ENCODE data around the gene C1QL4.
A peak's percentile ranks its signal among the peaks of the same experiment; 100 is the strongest.
"Not testable (repeated sequence)": the region's sequence is repeated elsewhere in the genome, so short reads cannot be mapped to it uniquely, and the experiment has no call there.

The C1QL4 gene

DNA sequence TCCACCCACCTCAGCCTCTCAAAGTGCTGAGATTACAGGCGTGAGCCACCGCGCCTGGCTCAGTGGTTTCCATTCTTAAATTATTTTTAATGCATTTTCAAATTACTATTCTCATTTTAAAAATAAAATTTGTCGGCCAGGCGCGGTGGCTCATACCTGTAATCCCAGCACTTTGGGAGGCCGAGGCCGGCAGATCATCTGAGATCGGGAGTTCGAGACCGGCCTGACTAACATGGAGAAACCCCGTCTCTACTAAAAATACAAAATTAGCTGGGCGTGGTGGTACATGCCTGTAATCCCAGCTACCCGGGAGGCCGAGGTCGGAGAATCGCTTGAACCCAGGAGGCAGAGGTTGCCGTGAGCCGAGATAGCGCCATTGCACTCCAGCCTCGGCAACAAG, 3.2 kb downstream of the C1QL4 start:
- DNase-seq (ENCODE audit: low read depth, low spot score) = not testable (repeated sequence)

DNA sequence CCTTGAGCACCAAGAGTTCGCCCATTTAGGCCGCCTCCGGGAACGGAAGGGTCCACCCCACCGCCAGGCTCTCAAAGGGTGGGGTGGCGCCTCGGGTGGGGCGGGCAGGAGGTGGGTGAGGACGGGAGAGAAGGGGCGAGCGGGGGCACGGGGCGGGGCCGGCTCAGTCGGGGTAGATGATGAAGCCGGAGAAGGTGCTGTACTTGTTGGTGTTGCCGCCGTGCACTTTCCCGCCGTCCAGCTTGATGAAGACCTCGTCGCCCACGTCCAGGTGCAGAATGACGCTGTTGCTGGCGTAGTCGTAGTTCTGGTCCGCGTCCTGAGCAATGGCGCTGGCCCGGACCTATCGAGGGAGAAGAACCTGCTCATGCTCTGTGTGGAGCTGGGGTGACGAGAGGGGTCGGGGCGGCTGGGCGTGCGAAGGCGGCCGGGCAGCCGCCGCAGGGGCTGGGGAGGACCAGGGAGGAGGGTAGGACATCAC, 4.1 kb downstream of the C1QL4 start:
- DNase-seq (ENCODE audit: low read depth, low spot score) = no peak

DNA sequence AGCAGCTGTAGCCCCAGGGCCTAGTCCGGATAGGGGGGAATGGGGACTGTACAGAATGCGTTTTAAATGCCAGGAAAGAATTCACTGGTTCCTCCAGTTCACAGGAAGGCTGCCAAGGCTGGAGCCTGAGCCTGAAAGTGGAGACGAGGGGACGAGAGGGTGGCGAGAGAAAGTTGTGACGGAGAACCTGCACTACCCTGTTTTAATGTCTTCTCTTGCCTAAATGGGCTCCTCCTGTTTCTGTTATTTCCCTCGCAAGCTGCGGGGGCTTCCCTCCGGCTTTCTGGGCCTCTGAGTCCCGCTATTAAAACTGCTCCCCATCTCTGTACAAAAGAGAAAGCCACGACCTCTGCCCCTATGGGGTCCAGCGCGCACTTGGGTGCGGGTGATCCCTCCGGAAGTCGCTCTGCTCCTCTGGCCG, 4.5 kb downstream of the C1QL4 start:
- no peak for DNase-seq (ENCODE audit: low read depth, low spot score)

DNA sequence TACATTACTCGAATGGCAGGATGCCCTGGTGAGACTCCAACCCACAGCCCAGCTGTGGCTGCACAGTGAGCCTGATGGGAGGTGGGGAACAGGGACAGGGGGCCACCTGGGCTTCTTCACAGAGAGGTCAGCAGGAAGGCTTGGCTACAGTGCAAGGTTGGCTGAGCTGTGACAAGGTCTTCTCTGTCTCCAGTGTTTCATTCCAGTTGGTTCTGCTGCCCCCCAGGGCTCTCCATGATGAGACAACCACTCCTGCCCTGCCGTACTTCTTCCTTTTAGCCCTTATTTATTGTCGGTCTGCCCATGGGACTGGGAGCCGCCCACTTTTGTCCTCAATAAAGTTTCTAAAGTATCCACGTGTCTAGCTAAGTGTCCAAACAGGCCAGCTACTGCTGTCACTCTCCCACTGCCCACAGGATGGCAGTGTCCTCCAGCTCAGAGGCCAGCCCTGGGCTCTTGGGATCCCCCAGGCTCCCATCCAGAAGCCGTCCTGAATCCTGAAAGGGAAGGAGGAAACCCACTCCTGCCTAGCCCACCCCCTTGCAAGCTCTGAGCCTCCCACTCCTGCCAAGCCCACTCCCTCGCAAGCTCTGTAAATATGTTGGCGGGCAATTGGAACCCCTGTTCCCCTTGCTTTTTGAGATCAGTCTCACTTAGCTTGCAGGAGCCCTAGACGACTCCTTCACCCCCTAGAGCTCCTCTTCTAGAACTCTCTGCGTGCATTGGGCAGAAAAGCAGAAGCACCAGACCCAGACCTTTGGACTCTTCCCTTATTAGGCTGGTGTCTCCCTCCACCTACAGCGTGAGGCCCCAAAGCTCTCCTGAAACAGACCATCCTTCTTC, 5.4 kb downstream of the C1QL4 start:
- DNase-seq (ENCODE audit: low read depth, low spot score) = no peak

DNA sequence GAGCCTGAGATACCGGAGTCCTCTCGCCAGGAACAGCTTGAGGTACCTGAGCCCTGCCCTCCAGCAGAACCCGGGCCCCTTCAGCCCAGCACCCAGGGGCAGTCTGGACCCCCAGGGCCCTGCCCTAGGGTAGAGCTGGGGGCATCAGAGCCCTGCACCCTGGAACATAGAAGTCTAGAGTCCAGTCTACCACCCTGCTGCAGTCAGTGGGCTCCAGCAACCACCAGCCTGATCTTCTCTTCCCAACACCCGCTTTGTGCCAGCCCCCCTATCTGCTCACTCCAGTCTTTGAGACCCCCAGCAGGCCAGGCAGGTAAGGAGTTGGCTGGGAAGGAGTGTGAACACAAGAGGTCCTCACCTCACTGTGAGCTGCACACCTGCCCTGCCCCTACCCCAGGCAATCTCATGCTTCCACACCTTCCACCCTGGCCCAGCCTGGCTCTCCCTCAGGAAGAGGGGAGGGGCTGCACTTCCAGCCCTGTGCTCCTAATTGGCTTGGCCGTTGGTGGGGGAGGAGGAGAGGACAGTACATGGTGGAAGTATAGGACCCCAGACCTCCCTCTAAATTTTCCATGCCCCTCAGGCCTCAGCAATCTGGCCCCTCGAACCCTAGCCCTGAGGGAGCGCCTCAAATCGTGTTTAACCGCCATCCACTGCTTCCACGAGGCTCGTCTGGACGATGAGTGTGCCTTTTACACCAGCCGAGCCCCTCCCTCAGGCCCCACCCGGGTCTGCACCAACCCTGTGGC, 6.2 kb downstream of the C1QL4 start:
- no peak for DNase-seq (ENCODE audit: low read depth, low spot score)

DNA sequence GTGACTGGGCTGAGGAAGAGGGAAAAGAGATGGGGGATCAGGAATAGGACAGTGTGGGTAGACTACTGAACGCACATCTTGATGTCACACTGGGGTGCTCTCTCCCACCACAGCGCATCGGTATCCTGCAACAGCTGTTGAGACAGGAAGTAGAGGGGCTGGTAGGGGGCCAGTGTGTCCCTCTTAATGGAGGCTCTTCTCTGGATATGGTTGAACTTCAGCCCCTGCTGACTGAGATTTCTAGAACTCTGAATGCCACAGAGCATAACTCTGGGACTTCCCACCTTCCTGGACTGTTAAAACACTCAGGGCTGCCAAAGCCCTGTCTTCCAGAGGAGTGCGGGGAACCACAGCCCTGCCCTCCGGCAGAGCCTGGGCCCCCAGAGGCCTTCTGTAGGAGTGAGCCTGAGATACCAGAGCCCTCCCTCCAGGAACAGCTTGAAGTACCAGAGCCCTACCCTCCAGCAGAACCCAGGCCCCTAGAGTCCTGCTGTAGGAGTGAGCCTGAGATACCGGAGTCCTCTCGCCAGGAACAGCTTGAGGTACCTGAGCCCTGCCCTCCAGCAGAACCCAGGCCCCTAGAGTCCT, 6.9 kb downstream of the C1QL4 start:
- DNase-seq (ENCODE audit: low read depth, low spot score) = no peak

DNA sequence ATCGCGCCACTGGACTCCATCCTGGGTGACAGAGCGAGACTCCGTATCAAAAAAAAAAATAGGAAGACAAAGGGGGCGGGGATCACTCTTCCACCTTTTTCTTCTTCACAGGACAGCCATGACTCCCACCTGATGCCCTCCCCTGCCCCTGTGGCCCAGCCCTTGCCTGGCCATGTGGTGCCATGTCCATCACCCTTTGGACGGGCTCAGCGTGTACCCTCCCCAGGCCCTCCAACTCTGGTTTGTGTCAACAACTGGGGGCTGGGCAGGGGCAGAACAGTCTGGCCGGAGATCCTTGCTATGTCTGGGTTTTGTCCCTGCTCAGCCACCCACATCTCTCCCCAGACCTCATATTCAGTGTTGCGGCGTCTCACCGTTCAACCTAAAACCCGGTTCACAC, 8.2 kb downstream of the C1QL4 start:
- no peak for DNase-seq (ENCODE audit: low read depth, low spot score)

DNA sequence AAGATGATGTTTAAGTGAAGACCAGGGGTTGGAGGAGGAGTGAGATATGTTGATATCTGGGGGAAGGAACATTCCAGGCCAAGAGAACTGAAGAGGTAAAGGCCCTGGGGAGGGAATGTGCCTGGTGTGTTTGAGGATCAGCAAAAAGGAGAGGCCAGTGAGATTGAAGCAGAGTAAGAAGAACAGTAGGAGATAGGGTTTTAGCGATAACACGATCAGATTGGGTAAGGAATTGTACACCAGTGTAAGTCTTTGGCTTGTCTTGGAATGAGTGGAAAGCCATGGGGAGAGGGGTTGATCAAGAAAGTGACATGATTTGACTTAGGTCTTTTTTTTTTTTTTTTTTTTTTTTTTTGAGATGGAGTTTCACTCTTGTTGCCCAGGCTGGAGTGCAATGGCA, 9.1 kb downstream of the C1QL4 start:
- no peak for DNase-seq (ENCODE audit: low read depth, low spot score)

DNA sequence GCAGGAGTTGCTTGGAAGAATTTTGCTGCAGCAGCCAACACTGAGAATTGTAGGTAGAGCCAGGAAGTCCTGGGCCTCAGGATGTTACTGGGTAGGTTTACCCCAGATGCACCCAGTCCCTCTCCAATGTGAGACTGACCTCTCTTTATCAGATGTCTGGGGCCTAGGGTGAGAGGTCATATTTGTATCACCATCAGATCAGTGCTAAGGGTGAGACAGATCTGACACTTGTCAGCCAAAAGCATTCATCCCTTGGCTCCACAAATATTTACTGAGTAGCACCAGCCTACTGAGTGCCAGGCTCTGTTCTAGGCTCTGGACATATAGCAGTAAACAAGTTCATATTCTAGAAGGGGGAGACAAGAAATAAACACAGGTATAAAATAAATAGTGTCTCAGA, 9.6 kb downstream of the C1QL4 start:
- DNase-seq (ENCODE audit: low read depth, low spot score) = no peak

DNA sequence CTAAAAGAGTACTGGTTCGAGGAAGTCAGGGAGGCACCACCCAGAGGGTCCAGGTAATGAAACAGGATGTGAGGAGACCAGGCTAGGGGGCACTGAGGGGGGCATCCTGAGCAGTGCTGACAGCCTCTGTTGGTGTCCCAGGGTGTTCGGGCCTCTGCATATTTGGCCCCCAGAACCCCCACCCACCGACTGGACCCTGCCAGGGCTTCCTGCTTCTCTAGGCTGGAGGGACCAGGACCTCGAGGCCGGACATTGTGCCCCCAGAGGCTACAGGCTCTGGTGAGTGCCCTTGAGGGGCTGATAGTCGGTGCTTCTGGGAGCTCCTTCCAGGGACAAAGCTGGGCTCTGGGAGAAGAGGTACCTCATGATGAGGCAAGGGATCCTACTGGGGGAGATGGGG, 11.4 kb downstream of the C1QL4 start:
- DNase-seq (ENCODE audit: low read depth, low spot score) = no peak

DNA sequence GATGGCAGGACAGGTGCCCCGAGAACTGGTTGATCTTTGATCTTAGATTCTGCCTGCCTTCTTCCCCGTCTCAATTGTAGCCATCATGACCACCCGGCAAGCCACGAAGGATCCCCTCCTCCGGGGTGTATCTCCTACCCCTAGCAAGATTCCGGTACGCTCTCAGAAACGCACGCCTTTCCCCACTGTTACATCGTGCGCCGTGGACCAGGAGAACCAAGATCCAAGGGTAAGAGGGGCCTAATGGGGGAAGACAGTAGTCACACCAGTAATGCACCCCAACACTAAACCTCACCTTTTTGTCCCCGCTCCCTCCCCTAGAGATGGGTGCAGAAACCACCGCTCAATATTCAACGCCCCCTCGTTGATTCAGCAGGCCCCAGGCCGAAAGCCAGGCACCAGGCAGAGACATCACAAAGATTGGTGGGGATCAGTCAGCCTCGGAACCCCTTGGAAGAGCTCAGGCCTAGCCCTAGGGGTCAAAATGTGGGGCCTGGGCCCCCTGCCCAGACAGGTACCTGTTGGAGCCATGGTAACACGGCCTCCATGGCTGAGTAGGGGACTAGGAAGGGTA, 13.4 kb downstream of the C1QL4 start:
- DNase-seq (ENCODE audit: low read depth, low spot score) = no peak

DNA sequence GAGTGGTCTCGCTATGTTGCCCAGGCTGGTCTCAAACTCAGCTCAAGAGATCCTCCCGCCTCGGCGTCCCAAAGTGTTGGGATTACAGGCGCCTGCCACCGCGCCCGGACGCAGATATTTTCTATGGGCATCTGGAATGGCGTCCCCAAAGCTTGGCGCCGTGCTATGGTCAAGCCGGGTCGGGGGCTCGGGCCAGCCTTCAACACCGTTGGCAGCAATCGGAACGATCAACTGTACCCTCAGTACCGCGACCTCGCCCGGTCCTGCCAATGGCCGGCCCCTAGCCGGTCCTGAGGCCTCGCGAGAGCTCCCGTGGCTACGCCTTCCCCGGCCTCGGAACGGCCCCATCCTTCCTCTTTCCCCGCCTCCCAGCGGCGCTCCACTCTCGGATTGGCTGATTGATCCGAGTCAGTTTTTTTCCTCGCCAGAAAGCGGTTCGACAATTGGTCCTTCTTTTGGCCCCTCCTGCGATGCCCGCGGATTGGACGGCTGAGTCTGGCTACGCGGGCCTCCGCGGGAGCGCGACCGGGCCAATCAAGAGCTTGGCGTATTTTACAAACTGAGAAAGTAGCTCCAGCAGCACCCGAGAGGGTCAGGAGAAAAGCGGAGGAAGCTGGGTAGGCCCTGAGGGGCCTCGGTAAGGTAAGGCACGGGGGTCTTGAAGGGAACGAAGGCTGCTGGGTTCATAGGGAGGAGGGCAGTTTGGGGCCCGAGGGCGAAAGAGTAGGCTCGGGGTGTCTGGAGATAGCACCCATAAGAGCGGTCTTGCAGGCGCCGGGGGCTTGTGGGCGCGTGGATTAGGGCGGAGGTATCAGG, 14.1 kb downstream of the C1QL4 start, which contains the start of gene TROAP:
Gene TROAP, plus strand, starts transcription at position 548 of the 816 bp plus-strand sequence. CDS start 354 bp downstream, outside the sequence.
- DNase-seq (ENCODE audit: low read depth, low spot score) = peak; percentile 94

DNA sequence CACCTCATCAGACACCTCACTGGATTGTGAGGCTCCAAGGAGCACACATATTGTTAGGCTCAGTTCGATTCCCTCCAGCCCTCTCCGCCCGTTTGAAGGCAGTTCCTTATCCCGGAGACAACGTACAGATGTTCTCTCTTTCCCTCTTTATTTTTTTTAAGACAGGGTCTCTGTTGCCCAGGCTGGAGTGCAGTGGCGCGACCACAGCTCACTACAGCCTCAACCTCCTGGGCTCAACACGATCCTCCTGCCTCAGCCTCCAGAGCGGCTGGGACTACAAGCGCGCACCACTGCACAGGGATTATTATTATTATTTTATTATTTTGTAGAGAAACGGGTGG, 14.7 kb downstream of the C1QL4 start:
- no peak for DNase-seq (ENCODE audit: low read depth, low spot score)

DNA sequence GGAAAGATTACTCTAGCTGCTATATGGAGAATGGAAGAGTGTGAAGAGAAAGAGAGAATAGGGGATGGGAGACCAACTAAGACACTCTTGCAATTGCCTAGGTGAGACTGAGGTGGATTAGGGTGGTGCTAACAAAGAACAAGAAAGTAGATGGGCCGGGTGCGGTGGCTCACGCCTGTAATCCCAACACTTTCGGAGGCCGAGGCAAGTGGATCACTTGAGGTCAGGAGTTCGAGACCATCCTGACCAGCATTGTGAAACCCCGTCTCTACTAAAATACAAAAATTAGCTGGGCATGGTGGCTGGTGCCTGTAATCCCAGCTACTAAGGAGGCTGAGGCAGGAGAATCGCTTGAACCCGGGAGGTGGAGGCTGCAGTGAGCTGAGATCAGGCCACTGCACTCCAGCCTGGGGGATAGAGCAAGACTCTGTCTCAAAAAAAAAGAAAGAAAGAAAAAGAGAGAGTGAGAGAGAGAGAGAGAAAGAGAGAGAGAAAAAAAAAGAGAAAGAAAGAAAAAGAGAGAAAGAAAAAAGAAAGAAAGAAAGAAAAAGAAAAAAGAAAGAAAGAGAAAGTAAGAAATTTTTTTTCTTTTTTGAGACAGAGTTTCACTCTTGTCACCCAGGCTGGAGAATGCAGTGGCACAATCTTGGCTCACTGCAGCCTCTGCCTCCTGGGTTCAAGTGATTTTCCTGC, 16.4 kb downstream of the C1QL4 start:
- not testable (repeated sequence) for DNase-seq (ENCODE audit: low read depth, low spot score)

DNA sequence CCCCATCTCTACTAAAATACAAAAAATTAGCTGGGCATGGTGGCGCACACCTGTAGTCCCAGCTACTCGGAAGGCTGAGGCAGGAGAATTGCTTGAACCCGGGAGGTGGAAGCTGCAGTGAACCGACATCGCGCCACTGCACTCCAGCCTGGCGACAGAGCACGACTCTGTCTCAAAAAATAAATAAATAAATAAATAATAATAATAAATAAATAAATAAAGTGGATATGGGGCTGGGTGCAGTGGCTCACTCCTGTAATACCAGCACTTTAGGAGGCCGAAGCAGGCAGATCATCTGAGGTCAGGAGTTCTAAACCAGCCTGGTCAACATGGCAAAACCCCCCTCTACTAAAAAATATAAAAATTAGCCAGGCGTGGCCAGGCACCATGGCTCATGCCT, 19.9 kb downstream of the C1QL4 start:
- DNase-seq (ENCODE audit: low read depth, low spot score) = not testable (repeated sequence)

DNA sequence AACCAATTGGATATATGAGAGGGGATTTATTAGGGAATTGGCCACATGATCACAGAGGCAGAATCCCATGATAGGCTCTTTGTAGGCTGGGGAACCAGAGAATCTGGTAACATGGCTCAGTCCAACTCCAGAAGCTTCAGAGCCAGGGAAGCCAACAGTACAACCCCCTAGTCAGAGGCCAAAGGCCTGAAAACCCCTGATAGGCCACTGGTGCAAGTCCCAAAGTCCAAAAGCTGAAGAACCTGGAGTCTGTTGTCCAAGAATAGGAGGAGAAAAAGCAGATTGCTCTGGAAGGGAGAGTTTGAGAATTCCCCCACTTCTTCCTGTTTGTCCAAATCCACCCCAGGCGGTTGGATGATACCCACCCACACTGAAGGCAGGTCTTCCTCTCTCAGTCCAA, 22.2 kb downstream of the C1QL4 start:
- DNase-seq (ENCODE audit: low read depth, low spot score) = no peak

DNA sequence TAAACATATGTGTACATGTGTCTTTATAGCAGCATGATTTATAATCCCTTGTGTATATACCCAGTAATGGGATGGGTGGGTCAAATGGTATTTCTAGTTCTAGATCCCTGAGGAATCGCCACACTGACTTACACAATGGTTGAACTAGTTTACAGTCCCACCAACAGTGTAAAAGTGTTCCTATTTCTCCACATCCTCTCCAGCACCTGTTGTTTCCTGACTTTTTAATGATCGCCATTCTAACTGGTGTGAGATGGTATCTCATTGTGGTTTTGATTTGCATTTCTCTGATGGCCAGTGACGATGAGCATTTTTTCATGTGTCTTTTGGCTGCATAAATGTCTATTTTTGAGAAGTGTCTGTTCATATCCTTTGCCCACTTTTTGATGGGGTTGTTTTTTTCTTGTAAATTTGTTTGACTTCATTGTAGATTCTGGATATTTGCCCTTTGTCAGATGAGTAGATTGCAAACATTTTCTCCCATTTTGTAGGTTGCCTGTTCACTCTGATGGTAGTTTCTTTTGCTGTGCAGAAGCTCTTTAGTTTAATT, 26.5 kb downstream of the C1QL4 start:
- not testable (repeated sequence) for DNase-seq (ENCODE audit: low read depth, low spot score)

DNA sequence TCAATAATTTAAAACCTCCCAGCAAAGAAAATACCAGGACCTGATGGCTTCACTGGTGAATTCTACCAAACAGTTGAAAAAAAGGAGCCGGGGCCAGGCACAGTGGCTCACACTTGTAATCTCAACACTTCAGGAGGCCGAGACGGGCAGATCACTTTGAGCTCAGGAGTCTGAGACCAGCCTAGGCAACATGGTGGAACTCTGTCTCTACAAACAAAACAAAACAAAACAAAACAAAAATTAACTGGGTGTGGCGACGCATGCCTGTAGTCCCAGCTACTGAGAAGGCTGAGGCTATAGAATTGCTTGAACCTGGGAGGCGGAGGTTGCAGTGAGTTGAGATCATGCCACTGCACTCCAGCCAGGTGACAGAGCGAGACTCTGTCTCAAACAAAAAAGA, 27.6 kb downstream of the C1QL4 start:
- DNase-seq (ENCODE audit: low read depth, low spot score) = no peak

DNA sequence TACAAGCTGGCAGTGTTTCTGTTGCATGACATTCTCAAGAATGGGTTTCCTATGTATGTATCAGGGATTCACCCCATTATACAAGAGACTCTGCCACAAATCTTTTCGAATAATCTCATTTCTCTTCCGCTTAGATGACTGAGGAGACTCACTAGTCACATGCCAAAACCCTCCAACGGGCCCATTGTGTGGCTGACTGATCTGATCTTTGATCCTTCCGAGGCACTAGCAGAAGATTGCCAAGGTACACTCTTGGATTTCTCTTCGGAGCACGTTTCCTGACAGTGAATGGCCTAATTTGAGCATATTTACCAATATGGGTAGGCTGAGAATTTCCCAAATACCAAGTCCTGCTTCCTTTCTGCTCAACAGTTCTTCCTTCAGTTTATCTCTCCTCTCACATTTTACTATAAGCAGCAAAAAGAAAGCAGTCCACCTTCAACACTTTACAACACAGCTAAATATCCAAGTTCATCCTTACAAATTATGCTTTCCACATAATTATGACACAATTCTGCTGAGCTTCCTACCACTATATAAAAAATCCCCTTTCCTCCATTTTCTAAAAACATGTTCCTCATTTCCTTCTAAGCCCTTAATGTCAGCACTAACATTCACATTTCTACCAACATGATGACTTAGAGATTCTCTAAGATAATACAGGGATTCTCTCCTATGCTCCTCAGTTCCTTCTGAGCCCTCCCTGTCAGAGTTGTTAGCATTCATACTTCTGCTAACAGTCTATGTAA, 31.1 kb downstream of the C1QL4 start:
- no peak for DNase-seq (ENCODE audit: low read depth, low spot score)

DNA sequence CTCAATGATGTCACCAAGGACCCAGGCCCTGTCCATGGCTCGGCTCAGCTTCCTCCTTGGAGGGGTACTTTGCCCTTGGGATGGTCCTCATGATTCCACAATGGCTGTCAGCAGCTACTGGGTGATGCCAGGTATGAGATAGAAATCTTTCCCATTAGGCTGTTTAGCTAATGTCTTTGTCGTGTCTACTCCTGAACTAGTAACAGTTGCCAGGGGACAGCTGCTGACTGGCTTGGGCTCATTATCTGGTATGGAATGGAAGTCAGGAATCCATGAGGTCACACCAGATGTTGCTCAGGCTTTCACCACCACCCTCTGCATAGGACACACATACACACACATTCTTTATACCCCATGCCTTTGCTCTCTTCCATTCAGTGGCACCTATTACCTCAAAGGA, 32.8 kb downstream of the C1QL4 start:
- DNase-seq (ENCODE audit: low read depth, low spot score) = no peak
